K562 (cell line): Measurements from ENCODE around the gene C2CD2L. TPM values are rescaled to one million over a fixed set of nuclear protein-coding genes. Genes with fewer than 3 reads are reported as not detected.

Source experiments
- CBX3 ChIP-seq, 2 experiments: IDR thresholded peaks; 1 replicate in 1 of 2; 2 replicates in 1 of 2; pipeline ENCODE4 v1.6.1; 2012; ENCODE audit warnings: inconsistent platforms in 2 of 2, low read length in 2 of 2, borderline replicate concordance in 1 of 2, control low read depth in 1 of 2
- EGR1 ChIP-seq: fragments of 450-650 bp; conservative IDR thresholded peaks from 2 replicates; pipeline ENCODE4 v1.6.1; 2017; ENCODE audit warnings: mild to moderate bottlenecking
- ETV6 ChIP-seq, 3 experiments: fragments of 150-350 bp in 1 of 3; sonication (generic) in 1 of 3; formaldehyde crosslinking in 1 of 3; IDR thresholded peaks; 2 replicates each; pipeline versions ENCODE4 v1.6.1 to v1.8.0; 2014 to 2022; ENCODE audit warnings: borderline replicate concordance in 2 of 3, low read depth in 2 of 3, antibody characterized with exemption in 1 of 3, low read length in 1 of 3, mild to moderate bottlenecking in 1 of 3, missing genetic modification reagents in 1 of 3
- FOXA3 ChIP-seq, 2 experiments: fragments of 450-650 bp in 1 of 2; sonication (generic) in 1 of 2; formaldehyde crosslinking; IDR thresholded peaks in 1 of 2; conservative IDR thresholded peaks in 1 of 2; 2 replicates each; pipeline versions ENCODE4 v1.4.0 to v1.8.0; 2020 to 2022; ENCODE audit warnings: mild to moderate bottlenecking in 2 of 2, missing genetic modification reagents in 1 of 2
- HNRNPK ChIP-seq: fragments of 200-400 bp; formaldehyde crosslinking; IDR thresholded peaks from one replicate; pipeline ENCODE4 v1.6.1; 2018; ENCODE audit warnings: mild to moderate bottlenecking, low read depth, low read length; ENCODE audit not compliant: poor library complexity, severe bottlenecking
- MAFG ChIP-seq: fragments of 450-650 bp; conservative IDR thresholded peaks from 2 replicates; pipeline ENCODE4 v1.6.1; 2016; ENCODE audit warnings: missing genetic modification characterization, missing compliant biosample characterization
- MBD2 ChIP-seq: sonication (generic); IDR thresholded peaks from 2 replicates; pipeline ENCODE4 v1.6.1; 2016; ENCODE audit warnings: low read depth, borderline replicate concordance
- NBN ChIP-seq: fragments of 450-650 bp; IDR thresholded peaks from 2 replicates; pipeline ENCODE4 v1.6.1; 2016; ENCODE audit warnings: low read depth, mild to moderate bottlenecking
- NFYB ChIP-seq: IDR thresholded peaks from 2 replicates; pipeline ENCODE4 v1.6.1; 2011; ENCODE audit warnings: mild to moderate bottlenecking, moderate library complexity; ENCODE audit not compliant: insufficient read length; ENCODE audit errors: extremely low read depth
- RAD51 ChIP-seq: fragments of 450-650 bp; IDR thresholded peaks from 2 replicates; pipeline ENCODE4 v1.7.1; 2016; ENCODE audit warnings: low read depth, mild to moderate bottlenecking, borderline replicate concordance
- SP1 ChIP-seq: sonication (generic); formaldehyde crosslinking; IDR thresholded peaks from 2 replicates; pipeline ENCODE4 v1.8.1; 2022; ENCODE audit warnings: mild to moderate bottlenecking, missing genetic modification reagents
- ZFX ChIP-seq: sonication (generic); formaldehyde crosslinking; IDR thresholded peaks from 2 replicates; pipeline ENCODE4 v1.8.0; 2022; ENCODE audit warnings: mild to moderate bottlenecking, missing genetic modification reagents, moderate library complexity
- ZNF174 ChIP-seq: fragments of 250-450 bp; sonication (Bioruptor Pico); IDR thresholded peaks from 2 replicates; pipeline ENCODE4 v1.4.0; 2020; ENCODE audit warnings: mild to moderate bottlenecking
- ZNF699 ChIP-seq: fragments of 250-450 bp; sonication (Bioruptor Pico); IDR thresholded peaks from 2 replicates; pipeline ENCODE4 v1.8.0; 2021; ENCODE audit warnings: mild to moderate bottlenecking, moderate library complexity; ENCODE audit not compliant: insufficient replicate concordance
- polyA plus RNA-seq, 8 experiments: library from polyadenylated mRNA; depleted of rRNA in 4 of 8; stranded (reverse) in 5 of 8; unstranded in 3 of 8; fragments of >200 nt; fragmentation: Nextera tagmentation in 2 of 8; fragmentation: Illumina TruSeq in 1 of 8; extraction: Ambion mirVana in 2 of 8; extraction: Trizol in 1 of 8; gene quantifications; 2 replicates each; pipeline versions ENCODE4 v1.2.1 to v1.2.3, GENCODE V29; 2011 to 2014; ENCODE audit warnings: inconsistent platforms in 1 of 8, missing spikeins in 1 of 8
- total RNA-seq, 7 experiments: library from RNA; depleted of rRNA in 6 of 7; stranded (reverse); fragments of >200 nt in 6 of 7; fragmentation: Illumina TruSeq in 2 of 7; extraction: Trizol in 2 of 7; gene quantifications; 2 replicates each; pipeline versions ENCODE4 v1.2.1 to v1.2.3, GENCODE V29; 2011 to 2021; ENCODE audit warnings: low replicate concordance in 1 of 7
- TF ChIP-seq, protein P1 (sequence below): fragments of 250-450 bp; sonication (Bioruptor Pico); IDR thresholded peaks from 2 replicates; pipeline ENCODE4 v1.9.0; 2021; ENCODE audit warnings: mild to moderate bottlenecking, inconsistent platforms
- TF ChIP-seq, protein P2 (sequence below): sonication (generic); formaldehyde crosslinking; IDR thresholded peaks from 2 replicates; pipeline ENCODE4 v1.8.0; 2022; ENCODE audit warnings: mild to moderate bottlenecking, missing genetic modification reagents
- TF ChIP-seq, protein P3 (sequence below): fragments of 450-650 bp; IDR thresholded peaks from 2 replicates; pipeline ENCODE4 v1.6.1; 2017; ENCODE audit warnings: antibody characterized with exemption, mild to moderate bottlenecking

The C2CD2L gene
- total and polyA plus RNA-seq, 9 of the 15 experiments (the other 6 are each of a cell fraction or from before 2014, with no cell fraction given): 0.66 to 41.2 (median 14.8) TPM

DNA sequence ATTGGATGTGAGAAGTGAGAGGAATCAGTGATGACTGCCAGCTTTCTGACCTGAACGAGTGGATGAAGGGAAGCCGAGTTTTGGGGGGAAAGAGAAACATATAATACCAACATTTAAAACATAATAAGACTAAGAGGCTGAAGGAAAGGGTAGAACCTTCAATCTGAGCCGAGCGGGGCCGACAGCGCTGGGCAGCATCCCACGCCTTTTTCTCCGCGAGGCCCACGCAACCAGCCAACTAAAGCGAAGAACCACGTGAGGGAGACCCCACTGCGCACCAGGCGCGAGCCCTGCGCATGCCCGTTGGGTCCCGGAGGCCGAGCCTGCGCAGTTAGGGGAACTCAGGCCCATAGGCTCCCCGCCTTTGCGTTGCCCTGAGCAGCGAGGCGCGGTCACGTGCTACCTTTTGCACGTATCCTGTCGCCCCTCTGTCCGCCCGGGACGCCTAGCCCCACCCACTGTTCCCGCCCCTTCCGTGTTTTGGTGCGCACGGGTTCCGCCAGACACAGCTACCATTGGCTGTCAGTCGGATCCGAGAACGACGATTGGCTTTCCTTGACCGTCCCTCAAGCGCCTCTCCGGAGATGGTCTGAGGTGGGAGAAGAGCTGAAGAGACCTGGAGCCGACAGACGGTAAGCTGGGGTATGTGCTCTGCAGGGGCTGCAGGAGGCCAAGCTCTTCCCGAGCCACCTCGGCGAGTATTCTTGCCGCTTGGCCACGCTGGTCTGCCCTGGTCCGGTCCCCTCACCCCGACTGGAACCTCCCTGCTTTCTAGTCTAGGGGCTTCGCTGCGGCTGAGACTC, 14.1 kb downstream of the C2CD2L start, which contains the start of gene HINFP (continued):
- TF ChIP-seq FOXA3 (CRISPR knock-in tag; conservative IDR thresholded peaks at IDR 0.05 in 1 of 2, IDR thresholded peaks at IDR 0.05 in 1 of 2) (peak in 1 of 2 experiments; percentile 80; a peak in 1 of 4 replicates), CBX3 (IDR thresholded peaks at IDR 0.05; ENCODE audit: borderline replicate concordance in 1 of 2, low read length in 2 of 2) (peak in 1 of 2 experiments; percentile 47; a peak in 1 of 3 replicates), MAFG (tag) (no peak), ETV6 (IDR thresholded peaks at IDR 0.05; ENCODE audit: borderline replicate concordance in 1 of 2, low read depth in 2 of 2, low read length in 1 of 2) (no peak), ETV6 (CRISPR knock-in tag; IDR thresholded peaks at IDR 0.05; ENCODE audit: borderline replicate concordance) (peak; percentile 68; the same call in 1 of the 2 replicates), RAD51 (peak; percentile 98), ZNF699 (CRISPR knock-in tag) (no peak), EGR1 (peak; percentile 89), MBD2 (peak; percentile 94), NFYB (peak; percentile 78), HNRNPK (no peak), ZNF174 (no peak), ZFX (CRISPR knock-in tag) (peak; percentile 71), NBN (0 out of 2 replicates have a peak, but pooled peaks have one; percentile 11), SP1 (CRISPR knock-in tag) (peak; percentile 89)
- TF ChIP-seq, protein P1, sequence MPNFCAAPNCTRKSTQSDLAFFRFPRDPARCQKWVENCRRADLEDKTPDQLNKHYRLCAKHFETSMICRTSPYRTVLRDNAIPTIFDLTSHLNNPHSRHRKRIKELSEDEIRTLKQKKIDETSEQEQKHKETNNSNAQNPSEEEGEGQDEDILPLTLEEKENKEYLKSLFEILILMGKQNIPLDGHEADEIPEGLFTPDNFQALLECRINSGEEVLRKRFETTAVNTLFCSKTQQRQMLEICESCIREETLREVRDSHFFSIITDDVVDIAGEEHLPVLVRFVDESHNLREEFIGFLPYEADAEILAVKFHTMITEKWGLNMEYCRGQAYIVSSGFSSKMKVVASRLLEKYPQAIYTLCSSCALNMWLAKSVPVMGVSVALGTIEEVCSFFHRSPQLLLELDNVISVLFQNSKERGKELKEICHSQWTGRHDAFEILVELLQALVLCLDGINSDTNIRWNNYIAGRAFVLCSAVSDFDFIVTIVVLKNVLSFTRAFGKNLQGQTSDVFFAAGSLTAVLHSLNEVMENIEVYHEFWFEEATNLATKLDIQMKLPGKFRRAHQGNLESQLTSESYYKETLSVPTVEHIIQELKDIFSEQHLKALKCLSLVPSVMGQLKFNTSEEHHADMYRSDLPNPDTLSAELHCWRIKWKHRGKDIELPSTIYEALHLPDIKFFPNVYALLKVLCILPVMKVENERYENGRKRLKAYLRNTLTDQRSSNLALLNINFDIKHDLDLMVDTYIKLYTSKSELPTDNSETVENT (CRISPR knock-in tag): peak; percentile 66; the same call in 1 of the 2 replicates
- TF ChIP-seq, protein P2, sequence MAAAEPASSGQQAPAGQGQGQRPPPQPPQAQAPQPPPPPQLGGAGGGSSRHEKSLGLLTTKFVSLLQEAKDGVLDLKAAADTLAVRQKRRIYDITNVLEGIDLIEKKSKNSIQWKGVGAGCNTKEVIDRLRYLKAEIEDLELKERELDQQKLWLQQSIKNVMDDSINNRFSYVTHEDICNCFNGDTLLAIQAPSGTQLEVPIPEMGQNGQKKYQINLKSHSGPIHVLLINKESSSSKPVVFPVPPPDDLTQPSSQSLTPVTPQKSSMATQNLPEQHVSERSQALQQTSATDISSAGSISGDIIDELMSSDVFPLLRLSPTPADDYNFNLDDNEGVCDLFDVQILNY (CRISPR knock-in tag): peak; percentile 90; the same call in 1 of the 2 replicates
- TF ChIP-seq, protein P3, sequence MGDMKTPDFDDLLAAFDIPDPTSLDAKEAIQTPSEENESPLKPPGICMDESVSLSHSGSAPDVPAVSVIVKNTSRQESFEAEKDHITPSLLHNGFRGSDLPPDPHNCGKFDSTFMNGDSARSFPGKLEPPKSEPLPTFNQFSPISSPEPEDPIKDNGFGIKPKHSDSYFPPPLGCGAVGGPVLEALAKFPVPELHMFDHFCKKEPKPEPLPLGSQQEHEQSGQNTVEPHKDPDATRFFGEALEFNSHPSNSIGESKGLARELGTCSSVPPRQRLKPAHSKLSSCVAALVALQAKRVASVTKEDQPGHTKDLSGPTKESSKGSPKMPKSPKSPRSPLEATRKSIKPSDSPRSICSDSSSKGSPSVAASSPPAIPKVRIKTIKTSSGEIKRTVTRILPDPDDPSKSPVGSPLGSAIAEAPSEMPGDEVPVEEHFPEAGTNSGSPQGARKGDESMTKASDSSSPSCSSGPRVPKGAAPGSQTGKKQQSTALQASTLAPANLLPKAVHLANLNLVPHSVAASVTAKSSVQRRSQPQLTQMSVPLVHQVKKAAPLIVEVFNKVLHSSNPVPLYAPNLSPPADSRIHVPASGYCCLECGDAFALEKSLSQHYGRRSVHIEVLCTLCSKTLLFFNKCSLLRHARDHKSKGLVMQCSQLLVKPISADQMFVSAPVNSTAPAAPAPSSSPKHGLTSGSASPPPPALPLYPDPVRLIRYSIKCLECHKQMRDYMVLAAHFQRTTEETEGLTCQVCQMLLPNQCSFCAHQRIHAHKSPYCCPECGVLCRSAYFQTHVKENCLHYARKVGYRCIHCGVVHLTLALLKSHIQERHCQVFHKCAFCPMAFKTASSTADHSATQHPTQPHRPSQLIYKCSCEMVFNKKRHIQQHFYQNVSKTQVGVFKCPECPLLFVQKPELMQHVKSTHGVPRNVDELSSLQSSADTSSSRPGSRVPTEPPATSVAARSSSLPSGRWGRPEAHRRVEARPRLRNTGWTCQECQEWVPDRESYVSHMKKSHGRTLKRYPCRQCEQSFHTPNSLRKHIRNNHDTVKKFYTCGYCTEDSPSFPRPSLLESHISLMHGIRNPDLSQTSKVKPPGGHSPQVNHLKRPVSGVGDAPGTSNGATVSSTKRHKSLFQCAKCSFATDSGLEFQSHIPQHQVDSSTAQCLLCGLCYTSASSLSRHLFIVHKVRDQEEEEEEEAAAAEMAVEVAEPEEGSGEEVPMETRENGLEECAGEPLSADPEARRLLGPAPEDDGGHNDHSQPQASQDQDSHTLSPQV: peak; percentile 86
